Measurements from ENCODE around the gene AOX1. TPM values are rescaled to one million over a fixed set of nuclear protein-coding genes. Genes with fewer than 3 reads are reported as not detected.

Gene AOX1
- total RNA-seq, 1 experiment from 2014 or later = 57.2 TPM

DNA sequence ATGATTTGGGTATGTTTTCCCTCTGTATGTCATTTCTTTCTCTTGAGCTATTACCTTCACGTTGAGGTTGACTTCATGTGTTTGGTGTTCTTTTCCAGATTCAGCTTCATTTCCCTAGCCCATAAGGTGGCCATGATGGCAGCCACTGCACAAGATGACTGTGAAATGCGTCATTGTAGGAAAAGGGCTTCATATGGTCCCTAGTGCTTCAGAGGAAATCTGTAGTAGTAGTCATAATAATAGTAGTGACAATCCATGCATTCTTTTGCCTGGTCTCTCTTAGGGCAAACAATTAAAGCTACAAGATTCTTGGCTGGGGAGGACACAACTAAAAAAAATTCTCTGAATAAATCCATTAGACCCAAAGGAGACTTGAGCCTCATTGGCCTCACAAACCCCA lies 28.4 kb downstream of the AOX1 start:
- Histone ChIP-seq H3K4me3 (ENCODE audit: low read length) (no peak overlapping the region), H3K4me1 (ENCODE audit: insufficient read depth, low read length) (peaks cover 40% of the 10 kb centered on the region), H3F3A (ENCODE audit: low read length, unreplicated experiment) (peaks cover 1% of the 10 kb centered on the region), H3K9ac (ENCODE audit: low read length) (no peak overlapping the region), H3K36me3 (ENCODE audit: low read depth, low read length) (no peaks in the 10 kb centered on the region), H3K9me2 (replicated peaks; ENCODE audit: low read length) (no peaks in the 10 kb centered on the region), H3K27ac (ENCODE audit: low read length) (no peak overlapping the region), H4K20me1 (ENCODE audit: low read length) (no peaks in the 10 kb centered on the region), H3K4me2 (ENCODE audit: low read length) (no peak overlapping the region), H2AFZ (ENCODE audit: low read length) (no peak overlapping the region), H3K79me2 (ENCODE audit: low read length) (peaks cover 25% of the 10 kb centered on the region), H3K27me3 (ENCODE audit: low read length) (no peaks in the 10 kb centered on the region), H3K9me3 (ENCODE audit: low read length) (no peaks in the 10 kb centered on the region)
- CTCF ChIA-PET = interaction anchor here (0.6 kb wide), 1 partner anchor 38 kb away, joined by 7 read pairs; no protein-coding TSS in a partner anchor
- no TSS peak for BruUV-seq (replicated peaks)
- ATAC-seq (no peak), DNase-seq (no peak)
- POLR2A ChIA-PET (ENCODE audit: unreplicated experiment) = interaction anchor here (1.1 kb wide), 1 partner anchor 12 kb away, joined by 5 read pairs; no protein-coding TSS in a partner anchor
- intact Hi-C loops (cut with micrococcal nuclease) = no loop called here
- no peak for TF ChIP-seq EZH2 (IDR thresholded peaks at IDR 0.05; ENCODE audit: low read length, unreplicated experiment)
- no peak for TF ChIP-seq EZH2phosphoT487 (IDR thresholded peaks at IDR 0.05; ENCODE audit: borderline replicate concordance, low read length)
- TF ChIP-seq CTCF (conservative IDR thresholded peaks at IDR 0.05; ENCODE audit: low read depth, low read length) = no peak

- POLR2A ChIA-PET (ENCODE audit: unreplicated experiment) = interaction anchor here (0.8 to 1.1 kb wide), 2 partner anchors 12 to 13 kb away, joined by 4 to 5 read pairs; no protein-coding TSS in a partner anchor
- H3K27me3 ChIP-seq (ENCODE audit: low read length) = no peaks in the 10 kb centered on the region
- H3K9me2 ChIP-seq (replicated peaks; ENCODE audit: low read length) = no peaks in the 10 kb centered on the region
- peak overlapping the region; percentile 14 for H3K4me2 ChIP-seq (ENCODE audit: low read length)
- ATAC-seq (peak; percentile 98), DNase-seq (peak; percentile 87)
- no peak overlapping the region for H3K9ac ChIP-seq (ENCODE audit: low read length)
- no peaks in the 10 kb centered on the region for H3K9me3 ChIP-seq (ENCODE audit: low read length)
- H3K36me3 ChIP-seq (ENCODE audit: low read depth, low read length) = no peaks in the 10 kb centered on the region
- H3K4me3 ChIP-seq (ENCODE audit: low read length) = no peak overlapping the region
- TF ChIP-seq CTCF (conservative IDR thresholded peaks at IDR 0.05; ENCODE audit: low read depth, low read length) = no peak
- no peak for TF ChIP-seq EZH2phosphoT487 (IDR thresholded peaks at IDR 0.05; ENCODE audit: borderline replicate concordance, low read length)
- no peaks in the 10 kb centered on the region for H3F3A ChIP-seq (ENCODE audit: low read length, unreplicated experiment)
- intact Hi-C loops (cut with micrococcal nuclease) = no loop called here
- CTCF ChIA-PET = no interaction called here
- H3K79me2 ChIP-seq (ENCODE audit: low read length) = peaks cover 17% of the 10 kb centered on the region
- H3K27ac ChIP-seq (ENCODE audit: low read length) = peak overlapping the region; percentile 35
- no TSS peak for BruUV-seq (replicated peaks)
- H3K4me1 ChIP-seq (ENCODE audit: insufficient read depth, low read length) = peaks cover 36% of the 10 kb centered on the region
- H4K20me1 ChIP-seq (ENCODE audit: low read length) = no peaks in the 10 kb centered on the region
- no peak overlapping the region for H2AFZ ChIP-seq (ENCODE audit: low read length)
Measured at GRCh38 chr2:200615247-200615646, 29.4 kb downstream of the AOX1 start.

DNA sequence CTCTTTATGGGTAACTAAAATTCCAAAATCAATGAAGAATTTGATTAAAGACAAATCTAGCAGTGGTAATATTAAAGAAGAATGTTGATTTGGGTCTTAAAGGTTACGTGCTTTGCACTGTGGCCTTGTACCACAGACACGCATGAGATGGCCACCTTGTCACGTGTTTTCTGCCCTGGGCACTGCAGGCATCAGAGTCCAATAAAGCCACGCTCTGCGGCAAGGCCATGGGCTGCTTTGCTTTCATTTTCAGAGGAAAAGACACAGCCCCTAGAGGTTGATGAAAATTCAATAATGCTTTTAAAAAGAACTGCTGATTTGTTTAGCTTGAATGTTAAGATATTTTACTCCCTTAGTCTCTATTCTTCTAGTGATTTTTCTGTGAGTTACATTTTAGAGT lies 30.4 kb downstream of the AOX1 start:
- no TSS peak for BruUV-seq (replicated peaks)
- CTCF ChIA-PET = no interaction called here
- H3K9ac ChIP-seq (ENCODE audit: low read length) = no peak overlapping the region
- intact Hi-C loops (cut with micrococcal nuclease) = no loop called here
- H3K4me3 ChIP-seq (ENCODE audit: low read length) = no peak overlapping the region
- H2AFZ ChIP-seq (ENCODE audit: low read length) = no peak overlapping the region
- no peak overlapping the region for H3K4me2 ChIP-seq (ENCODE audit: low read length)
- H3F3A ChIP-seq (ENCODE audit: low read length, unreplicated experiment) = no peaks in the 10 kb centered on the region
- no peaks in the 10 kb centered on the region for H3K9me3 ChIP-seq (ENCODE audit: low read length)
- H3K79me2 ChIP-seq (ENCODE audit: low read length) = peaks cover 10% of the 10 kb centered on the region
- no peaks in the 10 kb centered on the region for H3K9me2 ChIP-seq (replicated peaks; ENCODE audit: low read length)
- POLR2A ChIA-PET (ENCODE audit: unreplicated experiment) = no interaction called here
- H3K36me3 ChIP-seq (ENCODE audit: low read depth, low read length) = no peaks in the 10 kb centered on the region
- ATAC-seq = no peak
- no peaks in the 10 kb centered on the region for H4K20me1 ChIP-seq (ENCODE audit: low read length)
- TF ChIP-seq EZH2 (IDR thresholded peaks at IDR 0.05; ENCODE audit: low read length, unreplicated experiment) = no peak
- no peak for TF ChIP-seq CTCF (conservative IDR thresholded peaks at IDR 0.05; ENCODE audit: low read depth, low read length)
- TF ChIP-seq EZH2phosphoT487 (IDR thresholded peaks at IDR 0.05; ENCODE audit: borderline replicate concordance, low read length) = no peak
- H3K27ac ChIP-seq (ENCODE audit: low read length) = no peak overlapping the region
- peaks cover 36% of the 10 kb centered on the region for H3K4me1 ChIP-seq (ENCODE audit: insufficient read depth, low read length)
- no peaks in the 10 kb centered on the region for H3K27me3 ChIP-seq (ENCODE audit: low read length)
- no peak for DNase-seq
